GM12878 (cell line): ENCODE results near the gene PUS7. TPM values are rescaled to one million over a fixed set of nuclear protein-coding genes. Genes with fewer than 3 reads are reported as not detected.
"Not testable (repeated sequence)": the region's sequence is repeated elsewhere in the genome, so short reads cannot be mapped to it uniquely, and the experiment has no call there.

Source experiments
- ATAC-seq: fragments of 200-7000 bp; cut with Tn5 transposase; 3 replicates; pipeline ENCODE4 v1.9.1; 2020; ENCODE audit warnings: mild to moderate bottlenecking, moderate library complexity
- BruUV-seq: library from RNA; stranded (reverse); fragments of 400-500 nt; replicated peaks from 2 replicates; lab custom pipeline; 2021; lab: Mats Ljungman, UMichigan
- CTCF ChIA-PET: fragments of 300-600 bp; sonication (Branson Sonifier 250); formaldehyde crosslinking; extraction: SDS; loops from one replicate; lab custom pipeline; 2021; ENCODE audit warnings: inconsistent platforms; lab: Yijun Ruan, JAX
- POLR2A ChIA-PET: fragments of 350-600 bp; formaldehyde crosslinking; extraction: SDS; loops from one replicate; lab custom pipeline; 2021; ENCODE audit warnings: inconsistent platforms; lab: Charles Lee
- RAD21 ChIA-PET: fragments of 300-600 bp; sonication (Branson Sonifier 250); formaldehyde crosslinking; loops from one replicate; lab custom pipeline; 2023; ENCODE audit warnings: antibody characterized with exemption; ENCODE audit not compliant: unreplicated experiment; lab: Charles Lee
- SMC1A ChIA-PET: fragments of 300-600 bp; sonication (Branson Sonifier 250); formaldehyde crosslinking; loops from one replicate; lab custom pipeline; 2023; ENCODE audit not compliant: unreplicated experiment, uncharacterized antibody; lab: Charles Lee
- DNase-seq: peaks from one replicate; pipeline ENCODE4 v3.0.0-alpha.2; 2011; ENCODE audit warnings: low read depth, low spot score
- FAIRE-seq: peaks from 3 replicates; lab custom pipeline; 2011; peaks lifted over from hg19 to GRCh38; lab: Jason Lieb, UNC
- H2AFZ ChIP-seq: 2 replicates; pipeline ENCODE4 v1.6.0; 2011; ENCODE audit warnings: low read depth, low read length, control low read depth; ENCODE audit not compliant: control insufficient read depth
- H3K27ac ChIP-seq: 2 replicates; pipeline ENCODE4 v1.5.1; 2011; ENCODE audit warnings: control low read depth; ENCODE audit not compliant: control insufficient read depth, insufficient read depth
- H3K27me3 ChIP-seq, 2 experiments: replicated peaks in 1 of 2; 2 replicates each; pipeline versions ENCODE4 v1.6.0 to v1.6.1; 2011; ENCODE audit warnings: low read length in 1 of 2; ENCODE audit not compliant: control insufficient read depth in 2 of 2, insufficient read depth in 2 of 2
- H3K36me3 ChIP-seq, 2 experiments: 2 replicates each; pipeline ENCODE4 v1.5.1; 2011; ENCODE audit warnings: low read length in 1 of 2; ENCODE audit not compliant: control insufficient read depth in 2 of 2, insufficient read depth in 2 of 2
- H3K4me1 ChIP-seq: 2 replicates; pipeline ENCODE4 v1.6.1; 2011; ENCODE audit warnings: mild to moderate bottlenecking, low read length, moderate library complexity, mixed read lengths; ENCODE audit not compliant: control insufficient read depth, insufficient read depth
- H3K4me2 ChIP-seq: 2 replicates; pipeline ENCODE4 v1.6.0; 2011; ENCODE audit warnings: control low read depth; ENCODE audit not compliant: control insufficient read depth, insufficient read depth
- H3K4me3 ChIP-seq: fragments of 200-600 bp; sonication (generic); 2 replicates; pipeline ENCODE4 v1.5.1; 2016
- H3K79me2 ChIP-seq: 2 replicates; pipeline ENCODE4 v1.6.0; 2011; ENCODE audit warnings: low read length; ENCODE audit not compliant: control insufficient read depth, insufficient read depth
- H3K9ac ChIP-seq: 2 replicates; pipeline ENCODE4 v1.8.0; 2011; ENCODE audit warnings: low read length, control low read depth, mixed read lengths; ENCODE audit not compliant: control insufficient read depth, insufficient read depth
- H3K9me3 ChIP-seq: replicated peaks from 3 replicates; pipeline ENCODE4 v1.5.1; 2011; ENCODE audit warnings: mild to moderate bottlenecking, low read length; ENCODE audit not compliant: control insufficient read depth, insufficient read depth
- H4K20me1 ChIP-seq: 2 replicates; pipeline ENCODE4 v1.6.0; 2011; ENCODE audit not compliant: control insufficient read depth, insufficient read depth
- BHLHE40 ChIP-seq, 2 experiments: fragments of 450-650 bp in 1 of 2; IDR thresholded peaks; 2 replicates each; pipeline ENCODE4 v1.6.1; 2011 to 2017; ENCODE audit warnings: low read depth in 2 of 2, borderline replicate concordance in 1 of 2, improper control_type of control experiment in 1 of 2, low read length in 1 of 2, mild to moderate bottlenecking in 1 of 2
- CBX3 ChIP-seq: fragments of 200-600 bp; sonication (generic); IDR thresholded peaks from 2 replicates; pipeline ENCODE4 v1.6.1; 2016; ENCODE audit warnings: low read depth, borderline replicate concordance
- CEBPB ChIP-seq, 2 experiments: fragments of 150-350 bp in 1 of 2; IDR thresholded peaks; 2 replicates each; pipeline ENCODE4 v1.6.1; 2012 to 2014; ENCODE audit warnings: low read depth in 2 of 2, low read length in 2 of 2, borderline replicate concordance in 1 of 2, inconsistent platforms in 1 of 2
- MTA2 ChIP-seq: fragments of 450-650 bp; IDR thresholded peaks from 2 replicates; pipeline ENCODE4 v1.6.1; 2016; ENCODE audit warnings: low read depth, mild to moderate bottlenecking, moderate library complexity
- SMARCA5 ChIP-seq: fragments of 450-650 bp; IDR thresholded peaks from 2 replicates; pipeline ENCODE4 v1.6.1; 2017; ENCODE audit warnings: mild to moderate bottlenecking
- TCF3 ChIP-seq: IDR thresholded peaks from 2 replicates; pipeline ENCODE4 v1.6.1; 2012; ENCODE audit warnings: low read depth, mild to moderate bottlenecking, low read length, borderline replicate concordance; ENCODE audit not compliant: insufficient read depth
- WGBS: methylation state at CpG from one replicate; pipeline ENCODE4 v1.1.6; 2016; ENCODE audit warnings: low lambda C conversion rate; ENCODE audit not compliant: insufficient replicate concordance, insufficient coverage; ENCODE audit errors: missing lambda C conversion rate; 5-methylcytosine and 5-hydroxymethylcytosine counted together
- in situ Hi-C: fragments of 300-500 bp; cut with MboI; formaldehyde crosslinking; loops from 9 replicates; pipeline ENCODE4 v1.14.3; 2018; ENCODE audit warnings: mixed read lengths
- intact Hi-C: fragments of 100-400 bp; cut with micrococcal nuclease; formaldehyde crosslinking; loops from one replicate; pipeline ENCODE4 v1.14.2; 2022; ENCODE audit not compliant: unreplicated experiment
- polyA plus RNA-seq, 11 experiments: library from polyadenylated mRNA; depleted of rRNA in 4 of 11; unstranded in 6 of 11; stranded (reverse) in 5 of 11; fragments of >200 nt; fragmentation: Nextera tagmentation in 4 of 11; fragmentation: Illumina TruSeq in 1 of 11; extraction: Ambion mirVana in 4 of 11; extraction: Trizol in 1 of 11; gene quantifications; 1 replicate in 1 of 11; 2 replicates in 10 of 11; pipeline versions ENCODE4 v1.2.1 to v1.2.3, GENCODE V29; 2011 to 2016; ENCODE audit warnings: inconsistent platforms in 2 of 11, missing spikeins in 2 of 11, low read depth in 1 of 11
- total RNA-seq, 4 experiments: library from RNA; depleted of rRNA in 3 of 4; stranded (reverse); fragments of >200 nt in 3 of 4; fragmentation: Illumina TruSeq in 1 of 4; extraction: Trizol in 1 of 4; gene quantifications; 2 replicates each; pipeline versions ENCODE4 v1.2.1 to v1.2.3, GENCODE V29; 2013 to 2021
- TF ChIP-seq, protein P1 (sequence below), 3 experiments: IDR thresholded peaks in 2 of 3; conservative IDR thresholded peaks in 1 of 3; 2 replicates each; pipeline ENCODE4 v1.5.1; 2011; ENCODE audit warnings: low read depth in 3 of 3, low read length in 3 of 3, mild to moderate bottlenecking in 3 of 3, control low read depth in 2 of 3, moderate library complexity in 2 of 3, inconsistent platforms in 1 of 3, mixed read lengths in 1 of 3; ENCODE audit not compliant: control insufficient read depth in 2 of 3, insufficient read depth in 1 of 3; ENCODE audit errors: extremely low read depth in 1 of 3
- TF ChIP-seq, protein P2 (sequence below): fragments of 450-650 bp; IDR thresholded peaks from 2 replicates; pipeline ENCODE4 v1.6.1; 2017; ENCODE audit warnings: low read depth, mild to moderate bottlenecking, moderate library complexity

PUS7 gene
- total and polyA plus RNA-seq, 10 of the 15 experiments (the other 5 are each of a cell fraction or from before 2014, with no cell fraction given) = 5.6 to 28.5 (median 22.4) TPM

DNA sequence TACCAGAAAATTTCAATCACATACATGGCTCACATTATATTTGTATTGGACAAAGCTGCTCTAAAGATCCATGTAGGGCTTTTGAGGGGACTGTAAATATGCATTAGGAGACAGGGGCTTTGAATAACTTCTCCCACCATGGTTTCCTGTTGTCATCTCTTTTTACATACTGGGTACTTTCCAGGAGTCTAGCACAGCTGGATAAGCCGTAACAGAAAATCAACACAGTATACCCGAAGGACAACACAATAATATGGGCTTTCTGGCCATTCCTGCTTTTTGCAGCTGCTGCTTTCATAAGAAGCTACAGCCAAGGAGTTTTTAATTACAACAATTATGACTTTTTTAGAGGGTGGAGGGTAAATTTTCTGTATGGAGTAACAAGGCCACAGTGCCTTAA lies 70.0 kb downstream of the PUS7 start:
- Histone ChIP-seq H3K79me2 (no peaks in the 10 kb centered on the region), H3K9me3 (no peaks in the 10 kb centered on the region), H4K20me1 (no peaks in the 10 kb centered on the region), H3K27ac (no peak overlapping the region), H3K36me3 (no peaks in the 10 kb centered on the region), H2AFZ (no peak overlapping the region), H3K4me1 (peaks cover 6% of the 10 kb centered on the region), H3K4me2 (0 out of 2 replicates have a peak overlapping the region, but pooled peaks have one; percentile 19), H3K9ac (no peak overlapping the region), H3K27me3 (no peaks in the 10 kb centered on the region), H3K4me3 (no peak overlapping the region)
- in situ Hi-C loops = no loop called here
- FAIRE-seq = no peak
- SMC1A ChIA-PET = no interaction called here
- 34% methylated on average over 2 of the region's 2 CpGs for WGBS
- RAD21 ChIA-PET = no interaction called here
- CTCF ChIA-PET = interaction anchor here (1.1 kb wide), 1 partner anchor 80 kb away, joined by 3 read pairs; the partner anchor contains the start of gene RINT1
- no peak for DNase-seq
- no peak for TF ChIP-seq CEBPB (IDR thresholded peaks at IDR 0.05; ENCODE audit: borderline replicate concordance in 1 of 2, low read depth in 2 of 2, low read length in 2 of 2)
- no peak for TF ChIP-seq CBX3
- TF ChIP-seq TCF3 = no peak
- TF ChIP-seq SMARCA5 = no peak
- TF ChIP-seq BHLHE40 (IDR thresholded peaks at IDR 0.05; ENCODE audit: borderline replicate concordance in 1 of 2, low read depth in 2 of 2, low read length in 1 of 2) = no peak
- TF ChIP-seq MTA2 = no peak
- TF ChIP-seq, protein P1, sequence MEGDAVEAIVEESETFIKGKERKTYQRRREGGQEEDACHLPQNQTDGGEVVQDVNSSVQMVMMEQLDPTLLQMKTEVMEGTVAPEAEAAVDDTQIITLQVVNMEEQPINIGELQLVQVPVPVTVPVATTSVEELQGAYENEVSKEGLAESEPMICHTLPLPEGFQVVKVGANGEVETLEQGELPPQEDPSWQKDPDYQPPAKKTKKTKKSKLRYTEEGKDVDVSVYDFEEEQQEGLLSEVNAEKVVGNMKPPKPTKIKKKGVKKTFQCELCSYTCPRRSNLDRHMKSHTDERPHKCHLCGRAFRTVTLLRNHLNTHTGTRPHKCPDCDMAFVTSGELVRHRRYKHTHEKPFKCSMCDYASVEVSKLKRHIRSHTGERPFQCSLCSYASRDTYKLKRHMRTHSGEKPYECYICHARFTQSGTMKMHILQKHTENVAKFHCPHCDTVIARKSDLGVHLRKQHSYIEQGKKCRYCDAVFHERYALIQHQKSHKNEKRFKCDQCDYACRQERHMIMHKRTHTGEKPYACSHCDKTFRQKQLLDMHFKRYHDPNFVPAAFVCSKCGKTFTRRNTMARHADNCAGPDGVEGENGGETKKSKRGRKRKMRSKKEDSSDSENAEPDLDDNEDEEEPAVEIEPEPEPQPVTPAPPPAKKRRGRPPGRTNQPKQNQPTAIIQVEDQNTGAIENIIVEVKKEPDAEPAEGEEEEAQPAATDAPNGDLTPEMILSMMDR (IDR thresholded peaks at IDR 0.05 in 2 of 3, conservative IDR thresholded peaks at IDR 0.05 in 1 of 3; ENCODE audit: control insufficient read depth in 2 of 3, extremely low read depth in 1 of 3, insufficient read depth in 1 of 3, low read depth in 3 of 3, low read length in 3 of 3) = no peak
- TF ChIP-seq, protein P2, sequence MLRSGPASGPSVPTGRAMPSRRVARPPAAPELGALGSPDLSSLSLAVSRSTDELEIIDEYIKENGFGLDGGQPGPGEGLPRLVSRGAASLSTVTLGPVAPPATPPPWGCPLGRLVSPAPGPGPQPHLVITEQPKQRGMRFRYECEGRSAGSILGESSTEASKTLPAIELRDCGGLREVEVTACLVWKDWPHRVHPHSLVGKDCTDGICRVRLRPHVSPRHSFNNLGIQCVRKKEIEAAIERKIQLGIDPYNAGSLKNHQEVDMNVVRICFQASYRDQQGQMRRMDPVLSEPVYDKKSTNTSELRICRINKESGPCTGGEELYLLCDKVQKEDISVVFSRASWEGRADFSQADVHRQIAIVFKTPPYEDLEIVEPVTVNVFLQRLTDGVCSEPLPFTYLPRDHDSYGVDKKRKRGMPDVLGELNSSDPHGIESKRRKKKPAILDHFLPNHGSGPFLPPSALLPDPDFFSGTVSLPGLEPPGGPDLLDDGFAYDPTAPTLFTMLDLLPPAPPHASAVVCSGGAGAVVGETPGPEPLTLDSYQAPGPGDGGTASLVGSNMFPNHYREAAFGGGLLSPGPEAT = no peak
- ATAC-seq = no peak
- intact Hi-C loops = no loop called here
- POLR2A ChIA-PET = no interaction called here
- BruUV-seq = no TSS peak

DNA sequence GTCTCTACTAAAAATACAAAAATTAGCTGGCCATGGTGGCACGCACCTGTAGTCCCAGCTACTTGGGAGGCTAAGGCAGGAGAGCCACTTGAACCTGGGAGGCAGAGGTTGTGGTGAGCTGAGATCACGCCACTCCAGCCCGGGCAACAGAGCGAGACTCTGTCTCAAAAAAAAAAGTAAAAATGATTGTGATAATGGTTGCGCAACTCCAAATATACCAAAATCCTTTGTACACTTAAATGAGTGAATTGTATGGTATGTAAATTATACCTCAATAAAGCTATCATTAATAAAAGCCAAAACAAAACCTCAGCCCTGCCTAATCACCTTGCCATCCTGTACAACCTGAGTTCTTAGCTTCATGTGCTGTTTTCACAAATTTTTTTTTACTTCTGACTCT lies 71.2 kb downstream of the PUS7 start:
- CTCF ChIA-PET = interaction anchor here (1.1 kb wide), 1 partner anchor 81 kb away, joined by 3 read pairs; the partner anchor contains the start of gene RINT1
- H3K9ac ChIP-seq, H3K79me2 ChIP-seq, RAD21 ChIA-PET, H3K27ac ChIP-seq, ATAC-seq, POLR2A ChIA-PET, H2AFZ ChIP-seq, in situ Hi-C loops, DNase-seq, H3K27me3 ChIP-seq, H4K20me1 ChIP-seq, H3K4me2 ChIP-seq, H3K4me1 ChIP-seq, H3K36me3 ChIP-seq, FAIRE-seq, H3K4me3 ChIP-seq, BruUV-seq, intact Hi-C loops, H3K9me3 ChIP-seq: not testable (repeated sequence)
- SMC1A ChIA-PET = interaction anchor here (0.6 kb wide), 1 partner anchor 61 kb away, joined by 3 read pairs; no protein-coding TSS in a partner anchor
- WGBS = 91% methylated on average over 5 of the region's 5 CpGs
